HG03108 (cell line): ENCODE measurements around the gene NME4.
A peak's percentile ranks its signal among the peaks of the same experiment; 100 is the strongest.

ENCODE experiments used
- ATAC-seq: cut with Tn5 transposase; IDR thresholded peaks from one replicate; pipeline ENCODE4 v1.9.1; 2021; ENCODE audit warnings: moderate library complexity; ENCODE audit not compliant: unreplicated experiment

The NME4 gene

GRCh38 chr16:425082-425718 is 28.2 kb downstream of the NME4 start, which contains the start of gene RAB11FIP3:
Gene RAB11FIP3 (plus strand): TSS chr16:425649. CDS start chr16:426007, 358 bp downstream.
- ATAC-seq: peak; percentile 93

GRCh38 chr16:425740-426114 is 28.7 kb downstream of the NME4 start:
- peak; percentile 23 for ATAC-seq

- ATAC-seq: no peak
Measured at GRCh38 chr16:426115-426905, 29.3 kb downstream of the NME4 start.

GRCh38 chr16:426906-427249 is 29.9 kb downstream of the NME4 start:
- ATAC-seq: no peak

GRCh38 chr16:427250-427649 is 30.3 kb downstream of the NME4 start:
- ATAC-seq: no peak

- no peak for ATAC-seq
Measured at GRCh38 chr16:430904-431303, 33.9 kb downstream of the NME4 start.

- no peak for ATAC-seq
Measured at GRCh38 chr16:440627-441026, 43.6 kb downstream of the NME4 start.

- ATAC-seq: no peak
Measured at GRCh38 chr16:441447-441846, 44.4 kb downstream of the NME4 start.

- no peak for ATAC-seq
Measured at GRCh38 chr16:442976-443375, 46.0 kb downstream of the NME4 start.

- ATAC-seq: no peak
Measured at GRCh38 chr16:444027-444426, 47.0 kb downstream of the NME4 start.

GRCh38 chr16:445566-445965 is 48.6 kb downstream of the NME4 start:
- no peak for ATAC-seq
